H4 (cell line): Measurements from ENCODE around the gene FOSL2. TPM values are rescaled to one million over a fixed set of nuclear protein-coding genes. Genes with fewer than 3 reads are reported as not detected.
A peak's percentile ranks its signal among the peaks of the same experiment; 100 is the strongest.

ENCODE experiments used
- DNase-seq: peaks from one replicate; pipeline ENCODE4 v3.0.0-alpha.2; 2015; ENCODE audit warnings: low spot score
- total RNA-seq: library from RNA; depleted of rRNA; stranded (reverse); fragments of >200 nt; shearing (Covaris generic); gene quantifications from 2 replicates; pipeline ENCODE4 v1.2.3, GENCODE V29; 2014; rRNA removed

FOSL2 gene
- total RNA-seq, 1 experiment from 2014 or later, result 13.2 TPM

DNA sequence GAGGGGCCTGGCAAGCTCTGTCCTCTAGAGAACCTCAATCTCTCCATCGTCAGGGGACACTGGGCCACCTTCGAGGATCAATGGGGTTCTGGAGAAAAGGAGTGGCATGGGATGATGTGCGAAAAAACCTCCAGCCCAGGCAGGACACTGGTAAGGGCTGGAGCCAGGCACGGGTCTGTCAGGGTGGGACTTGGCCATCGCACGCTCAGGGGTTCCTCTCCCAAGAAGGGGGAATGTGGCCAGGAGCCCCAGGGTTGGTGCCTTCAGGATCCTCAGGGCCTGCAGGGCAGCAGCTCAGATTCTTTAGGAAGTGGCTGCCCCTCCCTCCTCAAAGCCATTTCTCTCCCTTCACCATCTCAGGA is 56.4 kb downstream of the FOSL2 start:
- DNase-seq, result no peak

GRCh38 chr2:28449488-28450395 is 57.1 kb downstream of the FOSL2 start:
- no peak for DNase-seq

- no peak for DNase-seq
These were observed 58.4 kb downstream of the FOSL2 start for GRCh38 chr2:28450901-28451565.

DNA sequence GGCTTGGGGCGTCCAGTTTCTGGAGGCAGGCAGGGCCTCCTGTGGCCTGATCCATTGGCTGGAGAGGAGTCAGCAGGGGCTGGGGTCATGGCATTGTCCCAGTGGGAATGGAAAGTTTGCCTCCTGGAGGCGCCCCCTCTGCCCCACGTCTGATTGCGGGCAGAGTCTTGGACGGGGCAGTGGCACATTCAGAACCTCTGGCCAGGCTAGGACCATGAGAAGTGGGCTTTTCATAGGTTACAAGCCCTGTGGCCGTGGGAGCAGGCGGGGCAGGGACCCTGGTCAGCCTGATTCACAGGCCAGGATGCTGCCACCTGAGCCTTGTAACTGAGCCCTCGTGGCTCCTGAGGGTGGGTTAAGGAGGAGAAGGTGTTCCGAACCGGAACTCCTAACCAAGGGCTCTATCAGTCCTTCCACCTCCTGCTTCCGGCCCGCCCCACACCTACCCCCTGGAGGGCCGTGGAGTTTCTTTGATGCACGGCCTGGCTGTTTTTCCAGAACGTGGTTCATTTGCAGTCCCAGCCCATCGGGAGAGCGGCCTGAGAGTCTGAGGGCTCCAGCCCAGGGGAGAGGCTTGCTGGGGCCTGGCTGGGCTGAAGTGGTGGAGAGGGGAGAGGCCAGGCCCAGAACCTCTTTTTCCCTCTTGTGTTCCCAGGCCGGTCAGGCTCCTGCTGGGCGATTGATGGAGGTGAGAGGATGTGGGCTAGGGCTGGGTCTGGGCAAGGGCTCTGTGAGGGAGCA is 59.3 kb downstream of the FOSL2 start:
- DNase-seq, result no peak

- peak; percentile 32 for DNase-seq
These were observed 60.0 kb downstream of the FOSL2 start for GRCh38 chr2:28452534-28453081.

DNA sequence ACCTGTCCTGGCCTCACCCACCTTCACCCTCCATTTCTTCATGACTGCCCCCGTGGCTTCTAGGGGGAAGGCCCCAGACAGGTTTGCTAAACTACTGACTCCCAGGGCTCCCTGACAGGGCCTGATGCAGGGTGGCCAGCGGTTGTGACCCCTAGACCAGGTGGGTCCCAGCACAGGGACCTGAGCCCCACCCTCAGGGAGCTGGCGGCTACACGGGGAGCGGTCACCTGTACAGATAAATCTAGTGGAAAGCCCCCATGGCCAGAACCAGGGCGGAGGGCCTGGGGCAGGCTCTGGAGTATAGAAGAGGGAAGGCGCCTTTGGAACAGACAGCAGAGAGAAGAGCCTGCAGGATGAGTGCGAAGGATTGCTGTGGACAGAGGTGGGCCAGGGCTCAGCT is 60.7 kb downstream of the FOSL2 start:
- no peak for DNase-seq

DNA sequence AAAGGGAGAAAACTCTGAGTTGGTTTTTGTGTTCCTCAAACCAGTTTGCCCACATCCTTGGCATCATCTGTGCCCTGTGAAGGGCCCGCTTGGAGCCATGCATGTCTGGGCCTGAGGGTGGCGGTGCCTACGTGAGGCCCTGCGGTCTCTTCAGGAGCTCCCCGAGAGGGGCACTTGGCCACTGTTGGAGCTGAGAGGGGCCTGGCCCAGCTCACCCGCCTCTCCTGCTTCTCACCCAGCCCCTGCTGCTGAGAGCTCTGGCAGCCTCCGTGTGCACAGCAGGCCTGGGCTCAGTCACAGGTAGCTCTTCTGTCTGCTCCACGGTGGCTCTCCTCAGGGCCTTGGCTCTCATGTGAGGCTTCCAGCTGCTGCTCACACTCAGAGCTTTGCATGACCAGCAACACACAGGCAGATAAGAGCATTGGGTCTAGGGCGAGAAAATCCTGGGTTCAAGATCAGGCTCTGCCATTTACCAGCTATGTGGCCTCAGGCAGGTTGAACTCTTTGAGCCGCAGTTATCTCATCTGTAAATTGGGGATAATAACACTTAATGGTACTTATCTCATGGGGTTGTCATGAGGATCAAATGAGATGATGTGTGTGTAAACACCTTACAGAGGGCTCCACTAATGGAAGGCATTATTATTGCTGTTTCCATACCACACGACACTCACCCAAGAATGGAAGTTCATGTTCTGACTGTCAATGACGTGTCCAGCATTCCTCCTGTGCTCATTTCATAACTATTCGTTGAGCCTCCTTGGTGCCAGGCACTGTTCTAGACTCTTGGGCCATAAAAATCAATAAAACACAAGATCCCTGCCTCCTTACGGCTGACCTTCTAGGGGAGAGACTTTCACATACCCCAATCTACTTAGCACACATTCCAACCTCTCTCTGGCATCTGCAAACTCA is 61.6 kb downstream of the FOSL2 start:
- DNase-seq, result no peak

- DNase-seq, result no peak
These were observed 64.6 kb downstream of the FOSL2 start for GRCh38 chr2:28457237-28457636.

DNA sequence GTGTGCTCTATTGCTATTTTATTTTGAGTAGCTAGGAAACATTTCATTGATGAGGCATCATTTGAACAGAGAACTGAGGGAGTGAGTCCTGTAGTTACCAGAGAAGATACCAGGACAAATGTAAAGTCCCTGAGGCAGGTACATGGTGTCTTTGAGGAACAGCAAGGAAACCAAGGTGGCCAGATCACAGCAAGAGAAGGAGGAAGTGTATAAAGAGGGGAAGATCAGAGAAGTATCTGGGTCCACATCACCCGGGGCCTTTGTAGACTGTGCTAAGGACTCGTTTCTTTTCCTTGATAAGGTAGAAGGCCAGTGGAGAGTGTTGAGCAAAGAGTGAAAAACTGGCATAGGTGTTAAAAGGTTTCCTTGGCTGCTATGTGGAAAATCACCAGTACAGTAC is 68.4 kb downstream of the FOSL2 start:
- DNase-seq, result no peak

DNA sequence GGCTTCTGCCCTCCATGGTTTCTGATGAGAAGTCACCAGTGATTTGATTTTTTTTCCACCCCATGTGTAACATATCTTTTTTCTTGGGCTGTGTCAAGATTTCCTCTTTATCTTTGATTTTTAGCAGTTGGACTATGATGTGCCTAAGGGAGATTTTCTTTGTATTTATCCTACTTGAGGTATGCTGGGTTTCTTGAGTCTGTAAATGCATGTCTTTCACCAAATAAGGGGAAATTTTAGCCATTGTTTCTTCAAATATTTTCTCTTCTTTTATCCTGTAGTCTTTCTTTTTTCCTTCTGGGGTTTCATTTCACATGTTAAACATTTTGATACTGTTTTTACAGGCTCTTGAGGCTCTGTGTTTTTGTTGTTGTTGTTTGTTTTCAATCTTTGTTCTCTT is 69.5 kb downstream of the FOSL2 start:
- DNase-seq, result no peak

- DNase-seq, result no peak
These were observed 70.7 kb downstream of the FOSL2 start for GRCh38 chr2:28463211-28463816.

DNA sequence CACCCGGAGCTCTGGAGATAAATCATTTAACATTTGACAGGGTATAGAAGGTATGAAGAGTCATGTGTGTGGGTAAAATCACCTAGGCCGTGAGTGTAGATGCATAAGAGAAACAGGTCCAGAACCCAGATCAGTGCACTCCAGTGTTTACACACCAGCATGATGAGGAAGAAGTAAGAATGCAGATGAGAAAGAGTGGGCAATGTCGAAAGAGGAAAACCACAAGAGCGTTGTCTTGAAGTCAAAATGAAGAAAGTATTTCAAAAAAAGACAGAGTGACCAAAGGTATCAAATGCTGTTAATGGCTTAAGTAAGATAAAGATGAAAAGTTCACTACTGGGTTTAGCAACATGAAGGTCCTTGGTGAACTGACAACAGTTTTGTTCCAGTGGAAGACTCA is 71.2 kb downstream of the FOSL2 start:
- no peak for DNase-seq

GRCh38 chr2:28465148-28465885 is 72.7 kb downstream of the FOSL2 start:
- no peak for DNase-seq

Other genes starting within 250 kb of the FOSL2 start
- 0.10 and 0.21 TPM in 2 replicates for gene PLB1, start 103.2 kb downstream of the FOSL2 start, total RNA-seq